ENCODE data around the gene GAPVD1. TPM values are rescaled to one million over a fixed set of nuclear protein-coding genes. Genes with fewer than 3 reads are reported as not detected.
A peak's percentile ranks its signal among the peaks of the same experiment; 100 is the strongest.

GAPVD1 gene
- total RNA-seq, 1 experiment from 2014 or later = 39.5 TPM

DNA sequence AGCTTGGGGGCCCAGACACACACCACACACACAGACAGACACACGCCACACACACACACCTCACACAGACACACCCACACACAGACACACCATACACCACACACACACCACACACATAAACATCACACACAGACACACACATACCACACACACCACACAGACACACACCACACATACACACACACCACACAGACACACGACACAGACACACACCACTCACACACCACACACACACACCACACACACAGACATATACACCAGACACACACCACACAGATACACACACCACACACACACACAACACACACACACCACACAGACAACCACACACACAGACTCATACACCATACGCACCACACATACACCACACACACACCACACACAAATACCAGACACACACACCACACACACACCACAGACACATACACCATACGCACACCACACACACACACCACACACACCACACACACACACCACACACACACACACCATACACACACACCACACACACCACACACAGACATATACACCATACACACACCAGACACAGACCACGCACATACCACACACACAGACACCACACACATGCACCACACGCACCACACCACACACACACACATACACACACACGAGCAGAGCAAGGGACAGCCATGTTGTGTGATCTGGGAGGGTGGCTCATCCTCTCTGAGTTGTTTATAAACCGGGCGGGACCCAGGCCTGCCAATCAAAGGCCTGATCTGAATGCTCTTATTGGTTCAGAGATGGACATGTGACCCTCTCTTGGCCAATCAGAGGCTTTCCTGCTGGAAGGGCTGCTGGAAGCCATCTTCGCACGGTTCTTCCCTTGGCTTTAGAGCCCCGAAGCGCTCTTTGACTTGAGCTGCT lies 148.3 kb downstream of the GAPVD1 start:
- peaks cover 44% of the 10 kb centered on the region for H3K27me3 Mint-ChIP-seq (ENCODE audit: low read depth)
- no peak overlapping the region for H3K9ac ChIP-seq (ENCODE audit: extremely low read depth, insufficient read length, low read length)
- no peak overlapping the region for H2BK120ac ChIP-seq (ENCODE audit: low read depth, low read length, poor library complexity, severe bottlenecking)
- TF ChIP-seq, protein P1, sequence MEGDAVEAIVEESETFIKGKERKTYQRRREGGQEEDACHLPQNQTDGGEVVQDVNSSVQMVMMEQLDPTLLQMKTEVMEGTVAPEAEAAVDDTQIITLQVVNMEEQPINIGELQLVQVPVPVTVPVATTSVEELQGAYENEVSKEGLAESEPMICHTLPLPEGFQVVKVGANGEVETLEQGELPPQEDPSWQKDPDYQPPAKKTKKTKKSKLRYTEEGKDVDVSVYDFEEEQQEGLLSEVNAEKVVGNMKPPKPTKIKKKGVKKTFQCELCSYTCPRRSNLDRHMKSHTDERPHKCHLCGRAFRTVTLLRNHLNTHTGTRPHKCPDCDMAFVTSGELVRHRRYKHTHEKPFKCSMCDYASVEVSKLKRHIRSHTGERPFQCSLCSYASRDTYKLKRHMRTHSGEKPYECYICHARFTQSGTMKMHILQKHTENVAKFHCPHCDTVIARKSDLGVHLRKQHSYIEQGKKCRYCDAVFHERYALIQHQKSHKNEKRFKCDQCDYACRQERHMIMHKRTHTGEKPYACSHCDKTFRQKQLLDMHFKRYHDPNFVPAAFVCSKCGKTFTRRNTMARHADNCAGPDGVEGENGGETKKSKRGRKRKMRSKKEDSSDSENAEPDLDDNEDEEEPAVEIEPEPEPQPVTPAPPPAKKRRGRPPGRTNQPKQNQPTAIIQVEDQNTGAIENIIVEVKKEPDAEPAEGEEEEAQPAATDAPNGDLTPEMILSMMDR (conservative IDR thresholded peaks at IDR 0.05) = no peak
- H4K20me1 ChIP-seq (ENCODE audit: control insufficient read depth, insufficient read depth, insufficient read length) = no peaks in the 10 kb centered on the region
- H3K4me1 ChIP-seq (ENCODE audit: insufficient read depth, low read length) = no peaks in the 10 kb centered on the region; the same call in 1 of the 2 replicates
- peak; percentile 62 for DNase-seq
- H3K4me2 ChIP-seq (ENCODE audit: insufficient read depth, insufficient read length, low read length) = no peak overlapping the region
- H3K18ac ChIP-seq (ENCODE audit: insufficient read length, low read depth, low read length) = peak overlapping the region; percentile 51
- H2AFZ ChIP-seq (ENCODE audit: low read length) = no peak overlapping the region
- H3K36me3 Mint-ChIP-seq (ENCODE audit: insufficient read depth in 1 of 3, low read depth in 3 of 3) = no peaks in the 10 kb centered on the region; a peak in 1 of 7 replicates
- H3K23me2 ChIP-seq (ENCODE audit: insufficient read length, low read depth, low read length, poor library complexity, severe bottlenecking) = peaks cover 6% of the 10 kb centered on the region
- H2AK5ac ChIP-seq (ENCODE audit: insufficient read length, low read length) = peak overlapping the region; percentile 18
- H3K4me1 Mint-ChIP-seq = peaks cover 7 to 18% of the 10 kb centered on the region in 2 experiments
- peak overlapping the region; percentile 12 for H4K8ac ChIP-seq (replicated peaks; ENCODE audit: insufficient read length, low read depth, low read length)
- H3K79me2 ChIP-seq (ENCODE audit: insufficient read depth, low read length) = no peaks in the 10 kb centered on the region
- no peaks in the 10 kb centered on the region for H3K27me3 ChIP-seq (ENCODE audit: insufficient read depth, low read length)
- no peak overlapping the region for H2BK15ac ChIP-seq (ENCODE audit: low read depth, low read length)
- no peak overlapping the region for H4K91ac ChIP-seq (ENCODE audit: insufficient read length, low read depth, low read length)
- peak overlapping the region in 1 of 3 experiments; percentile 0; a peak in 1 of 7 replicates for H3K27ac Mint-ChIP-seq
- H3K14ac ChIP-seq (ENCODE audit: insufficient read depth, low read length) = no peak overlapping the region
- H3K27ac ChIP-seq (ENCODE audit: insufficient read length, low read depth, low read length) = no peak overlapping the region
- WGBS (ENCODE audit: extremely low coverage, insufficient read length, low lambda C conversion rate) = no CpG with 5 or more reads among the region's 13 CpGs
- no peak overlapping the region for H2BK5ac ChIP-seq (ENCODE audit: insufficient read length, low read length)
- H3K9me3 ChIP-seq (ENCODE audit: control insufficient read depth, low read depth, low read length) = no peaks in the 10 kb centered on the region
- H3K23ac ChIP-seq (ENCODE audit: insufficient read length, low read depth, low read length) = peak overlapping the region; percentile 23
- no peak overlapping the region for H3K4ac ChIP-seq (ENCODE audit: low read depth, low read length)
- no peak overlapping the region for H3T11ph ChIP-seq (ENCODE audit: low read length)
- H3K9me3 Mint-ChIP-seq = no peaks in the 10 kb centered on the region; a peak in 1 of 5 replicates
- H2BK20ac ChIP-seq (ENCODE audit: low read depth, low read length, poor library complexity, severe bottlenecking) = no peak overlapping the region
- peak overlapping the region; percentile 59 for H3K56ac ChIP-seq (ENCODE audit: insufficient read length, low read depth, low read length)
- peak overlapping the region; percentile 0 for H4K5ac ChIP-seq (ENCODE audit: insufficient read length, low read depth, low read length)
- no peaks in the 10 kb centered on the region for H3K79me1 ChIP-seq (ENCODE audit: insufficient read depth, low read depth, low read length, poor library complexity, severe bottlenecking)
- no peak overlapping the region for H2BK12ac ChIP-seq (ENCODE audit: insufficient read length, low read depth, low read length)
- peak overlapping the region in 1 of 2 experiments; percentile 40; a peak in 3 of 5 replicates for H3K4me3 Mint-ChIP-seq

Measured in H9 (cell line).